Skeletal muscle tissue (tissue), 4 donors: ENCODE data around the gene ANGPTL4. TPM values are rescaled to one million over a fixed set of nuclear protein-coding genes. Genes with fewer than 3 reads are reported as not detected.
"Not testable (repeated sequence)": the region's sequence is repeated elsewhere in the genome, so short reads cannot be mapped to it uniquely, and the experiment has no call there.

Experiments
- H3K27ac ChIP-seq: one replicate; pipeline ENCODE4 v1.7.0; 2013; ENCODE audit warnings: mild to moderate bottlenecking, low read depth, low read length, inconsistent platforms
- H3K27me3 ChIP-seq, 3 donors: one replicate each; pipeline ENCODE4 v1.7.0; 2013; ENCODE audit warnings: low read length in 3 of 3; ENCODE audit not compliant: control insufficient read depth in 3 of 3, insufficient read depth in 3 of 3
- H3K36me3 ChIP-seq, 3 donors: one replicate each; pipeline ENCODE4 v1.7.0; 2013; ENCODE audit warnings: low read length in 3 of 3; ENCODE audit not compliant: control insufficient read depth in 3 of 3, insufficient read depth in 3 of 3
- H3K4me1 ChIP-seq, 3 donors: one replicate each; pipeline ENCODE4 v1.7.0; 2013; ENCODE audit warnings: low read length in 3 of 3, mild to moderate bottlenecking in 3 of 3; ENCODE audit not compliant: control insufficient read depth in 3 of 3, insufficient read depth in 3 of 3
- H3K4me3 ChIP-seq, 3 donors: one replicate each; pipeline ENCODE4 v1.7.0; 2013; ENCODE audit warnings: low read length in 3 of 3
- H3K9ac ChIP-seq, 3 donors: one replicate each; pipeline ENCODE4 v1.7.0; 2013; ENCODE audit warnings: low read length in 3 of 3, mild to moderate bottlenecking in 3 of 3, moderate library complexity in 2 of 3, low read depth in 1 of 3
- H3K9me3 ChIP-seq, 3 donors: one replicate each; pipeline ENCODE4 v1.7.0; 2013; ENCODE audit warnings: low read length in 3 of 3; ENCODE audit not compliant: control insufficient read depth in 3 of 3
- total RNA-seq: library from RNA; depleted of rRNA; stranded (reverse); fragments of >200 nt; gene quantifications from one replicate; pipeline ENCODE4 v1.2.3, GENCODE V29; 2014
- donor health status: Osteomylitis.

The ANGPTL4 gene
- total RNA-seq, 1 donor from 2014 or later, result 1.0 TPM

GRCh38 chr19:8376373-8376974 is 12.5 kb downstream of the ANGPTL4 start:
- H3K9ac ChIP-seq, H3K4me3 ChIP-seq, H3K4me1 ChIP-seq, H3K9me3 ChIP-seq, H3K27ac ChIP-seq, H3K27me3 ChIP-seq: not testable (repeated sequence)
- peaks cover 7 to 13% (median 8%) of the 10 kb centered on the region in 3 donors for H3K36me3 ChIP-seq

DNA sequence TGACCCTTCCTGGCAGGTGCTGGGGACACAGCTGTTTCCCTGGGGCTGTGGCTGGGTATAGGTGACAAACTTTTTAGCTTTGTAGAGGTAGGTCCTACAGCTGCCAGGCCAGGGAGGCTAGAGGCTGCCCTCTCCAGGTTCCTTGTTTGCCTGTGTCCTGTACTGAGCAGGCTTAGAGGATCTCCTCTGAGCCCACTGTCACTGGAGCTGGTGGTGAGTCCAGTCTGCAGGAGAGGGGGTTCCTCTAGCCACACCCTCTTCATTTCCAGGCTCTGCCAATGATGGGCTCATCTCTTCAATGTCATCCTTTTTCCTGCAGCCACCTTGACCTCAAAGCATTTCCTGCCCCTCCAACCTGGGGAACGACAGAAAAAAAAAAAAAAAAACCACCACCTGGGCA is 13.6 kb downstream of the ANGPTL4 start:
- H3K4me1 ChIP-seq, result peaks cover 0 to 4% (median 3%) of the 10 kb centered on the region in 3 donors

GRCh38 chr19:8379156-8379891 is 15.4 kb downstream of the ANGPTL4 start:
- H3K4me1 ChIP-seq, H3K9ac ChIP-seq, H3K27ac ChIP-seq: not testable (repeated sequence)

More for the DNA sequence above, 13.6 kb downstream of the ANGPTL4 start:
- Histone ChIP-seq H3K27ac (no peak overlapping the region), H3K9ac (no peak overlapping the region), H3K36me3 (peaks cover 7 to 9% (median 7%) of the 10 kb centered on the region in 3 donors), H3K9me3 (no peaks in the 10 kb centered on the region), H3K4me3 (no peak overlapping the region), H3K27me3 (no peaks in the 10 kb centered on the region)

GRCh38 chr19:8384569-8384968 is 20.6 kb downstream of the ANGPTL4 start:
- not testable (repeated sequence) for H3K4me1 ChIP-seq, H3K9ac ChIP-seq, H3K4me3 ChIP-seq, H3K36me3 ChIP-seq, H3K27me3 ChIP-seq, H3K27ac ChIP-seq, H3K9me3 ChIP-seq

More at GRCh38 chr19:8379156-8379891, 15.4 kb downstream of the ANGPTL4 start:
- not testable (repeated sequence) for H3K4me3 ChIP-seq, H3K27me3 ChIP-seq, H3K9me3 ChIP-seq, H3K36me3 ChIP-seq

- not testable (repeated sequence) for H3K9me3 ChIP-seq, H3K27ac ChIP-seq, H3K4me3 ChIP-seq, H3K9ac ChIP-seq, H3K27me3 ChIP-seq, H3K36me3 ChIP-seq
- peaks cover 0 to 12% (median 3%) of the 10 kb centered on the region in 3 donors for H3K4me1 ChIP-seq
Observed at GRCh38 chr19:8385103-8385502, 21.1 kb downstream of the ANGPTL4 start.

GRCh38 chr19:8385566-8385965 is 21.6 kb downstream of the ANGPTL4 start:
- H3K4me1 ChIP-seq, result peaks cover 0 to 12% (median 3%) of the 10 kb centered on the region in 3 donors
- H3K27me3 ChIP-seq, H3K9me3 ChIP-seq, H3K36me3 ChIP-seq, H3K27ac ChIP-seq, H3K9ac ChIP-seq, H3K4me3 ChIP-seq: not testable (repeated sequence)

- not testable (repeated sequence) for H3K27me3 ChIP-seq, H3K27ac ChIP-seq, H3K4me3 ChIP-seq, H3K9me3 ChIP-seq, H3K36me3 ChIP-seq, H3K9ac ChIP-seq
- peaks cover 6 to 19% (median 9%) of the 10 kb centered on the region in 3 donors for H3K4me1 ChIP-seq
Observed at GRCh38 chr19:8386419-8386818, 22.5 kb downstream of the ANGPTL4 start.

DNA sequence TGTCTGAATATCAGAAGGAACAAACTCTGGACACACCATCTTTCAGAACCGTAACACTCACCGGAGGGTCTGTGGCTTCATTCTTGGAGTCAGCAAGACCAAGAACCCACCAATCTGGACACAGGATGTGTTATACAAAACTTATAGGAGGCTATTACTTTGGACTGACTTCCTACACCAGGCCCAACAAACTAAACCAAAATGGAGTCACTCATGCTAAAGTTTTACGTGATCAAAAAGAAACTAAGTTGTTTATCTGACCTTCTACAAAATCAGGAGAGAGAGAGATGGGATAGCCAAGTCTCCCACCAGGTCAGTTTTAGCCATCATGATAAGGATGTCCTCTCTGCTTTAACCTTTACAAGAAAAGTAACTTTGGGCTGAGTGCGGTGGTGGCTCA is 23.0 kb downstream of the ANGPTL4 start:
- no peak overlapping the region for H3K4me3 ChIP-seq
- peaks cover 12 to 24% (median 15%) of the 10 kb centered on the region in 3 donors for H3K4me1 ChIP-seq
- no peak overlapping the region for H3K27ac ChIP-seq
- no peaks in the 10 kb centered on the region for H3K9me3 ChIP-seq
- no peaks in the 10 kb centered on the region for H3K27me3 ChIP-seq
- H3K36me3 ChIP-seq, result no peaks in the 10 kb centered on the region
- no peak overlapping the region for H3K9ac ChIP-seq

- Histone ChIP-seq H3K9ac (no peak overlapping the region), H3K4me1 (peaks cover 18 to 29% (median 23%) of the 10 kb centered on the region in 3 donors), H3K4me3 (no peak overlapping the region), H3K36me3 (no peaks in the 10 kb centered on the region), H3K27me3 (no peaks in the 10 kb centered on the region), H3K27ac (no peak overlapping the region), H3K9me3 (no peaks in the 10 kb centered on the region)
Observed at GRCh38 chr19:8387688-8388611, 24.0 kb downstream of the ANGPTL4 start.

- H3K9me3 ChIP-seq, result no peaks in the 10 kb centered on the region
- no peaks in the 10 kb centered on the region for H3K36me3 ChIP-seq
- no peaks in the 10 kb centered on the region for H3K27me3 ChIP-seq
- peaks cover 24 to 35% (median 29%) of the 10 kb centered on the region in 3 donors for H3K4me1 ChIP-seq
- no peak overlapping the region for H3K27ac ChIP-seq
- H3K9ac ChIP-seq, result no peak overlapping the region
- no peak overlapping the region for H3K4me3 ChIP-seq
Observed at GRCh38 chr19:8388612-8388958, 24.6 kb downstream of the ANGPTL4 start.
